Calu3 (cell line): ENCODE measurements around the gene APOBEC3G. TPM values are rescaled to one million over a fixed set of nuclear protein-coding genes. Genes with fewer than 3 reads are reported as not detected.

Source experiments
- BruUV-seq: library from RNA; stranded (reverse); fragments of 400-500 nt; replicated peaks from 2 replicates; lab custom pipeline; 2021; lab: Mats Ljungman, UMichigan
- CTCF ChIA-PET: fragments of 300-600 bp; sonication (Branson Sonifier 250); formaldehyde crosslinking; loops from one replicate; lab custom pipeline; 2022; ENCODE audit warnings: antibody characterized with exemption; lab: Charles Lee
- DNase-seq: peaks from one replicate; pipeline ENCODE4 v3.0.0; 2022
- H3K27ac Mint-ChIP-seq: one replicate; pipeline ENCODE4 v1.8.0; 2022; ENCODE audit warnings: mixed read lengths; ENCODE audit not compliant: unreplicated experiment
- H3K27me3 Mint-ChIP-seq: one replicate; pipeline ENCODE4 v1.8.0; 2022; ENCODE audit warnings: mixed read lengths; ENCODE audit not compliant: unreplicated experiment
- H3K36me3 Mint-ChIP-seq: one replicate; pipeline ENCODE4 v1.8.0; 2022; ENCODE audit warnings: mild to moderate bottlenecking, moderate library complexity, mixed read lengths; ENCODE audit not compliant: insufficient read depth, unreplicated experiment
- H3K4me1 Mint-ChIP-seq: one replicate; pipeline ENCODE4 v1.8.0; 2022; ENCODE audit warnings: mild to moderate bottlenecking, low read depth, mixed read lengths; ENCODE audit not compliant: unreplicated experiment
- H3K4me3 Mint-ChIP-seq: one replicate; pipeline ENCODE4 v1.8.0; 2022; ENCODE audit warnings: mild to moderate bottlenecking, low read depth, moderate library complexity, mixed read lengths; ENCODE audit not compliant: unreplicated experiment
- H3K9me3 Mint-ChIP-seq: one replicate; pipeline ENCODE4 v1.8.0; 2022; ENCODE audit warnings: low read depth, mixed read lengths; ENCODE audit not compliant: unreplicated experiment
- CTCF ChIP-seq: fragments of 200-600 bp; IDR thresholded peaks from one replicate; pipeline ENCODE4 v1.8.0; 2022; ENCODE audit warnings: antibody characterized with exemption; ENCODE audit not compliant: unreplicated experiment
- intact Hi-C: fragments of 100-400 bp; cut with micrococcal nuclease; formaldehyde crosslinking; loops from one replicate; pipeline ENCODE4 v1.10.0; 2022; ENCODE audit not compliant: unreplicated experiment
- total RNA-seq: library from RNA; stranded (reverse); gene quantifications from 2 replicates; pipeline ENCODE4 v1.2.3, GENCODE V29; 2022

Gene APOBEC3G
- total RNA-seq, 1 experiment from 2014 or later: 12.3 TPM

- BruUV-seq: no TSS peak
- Mint-ChIP-seq H3K4me1 (peaks cover 20% of the 10 kb centered on the region), H3K9me3 (no peaks in the 10 kb centered on the region), H3K27me3 (peaks cover 17% of the 10 kb centered on the region), H3K27ac (no peak overlapping the region), H3K4me3 (no peak overlapping the region), H3K36me3 (peaks cover 5% of the 10 kb centered on the region)
- TF ChIP-seq CTCF: no peak
- CTCF ChIA-PET: no interaction called here
- intact Hi-C loops: no loop called here
- DNase-seq: no peak
Observed at GRCh38 chr22:39114112-39114511, 37.0 kb downstream of the APOBEC3G start.

DNA sequence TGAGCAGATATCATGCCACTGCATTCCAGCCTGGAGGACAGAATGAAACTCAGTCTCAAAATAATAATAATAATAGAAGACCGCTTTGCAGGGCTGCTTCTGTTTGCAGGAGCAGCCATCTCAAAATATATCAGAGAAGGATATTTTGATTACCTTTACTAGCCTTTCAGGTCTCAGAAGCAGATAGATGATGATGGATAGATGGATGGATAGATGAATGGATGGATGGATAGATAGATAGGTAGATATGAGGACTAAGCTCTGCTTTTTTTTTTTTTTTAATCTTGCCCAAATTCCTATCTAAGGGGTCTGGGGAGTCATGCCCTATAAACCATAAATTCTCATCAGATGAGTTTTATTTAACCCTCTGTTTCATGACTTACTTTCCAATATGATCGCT lies 38.5 kb downstream of the APOBEC3G start:
- CTCF ChIA-PET: interaction anchor here (0.6 kb wide), 1 partner anchor 243 kb away, joined by 3 read pairs; no protein-coding TSS in a partner anchor
- Mint-ChIP-seq H3K9me3 (no peaks in the 10 kb centered on the region), H3K27me3 (peaks cover 17% of the 10 kb centered on the region), H3K4me3 (no peak overlapping the region), H3K27ac (no peak overlapping the region), H3K4me1 (peaks cover 18% of the 10 kb centered on the region), H3K36me3 (no peaks in the 10 kb centered on the region)
- intact Hi-C loops: loop anchor here (5.0 kb wide), 2 partner anchors 193 to 348 kb away; no protein-coding TSS in a partner anchor
- TF ChIP-seq CTCF: no peak
- no peak for DNase-seq
- no TSS peak for BruUV-seq

DNA sequence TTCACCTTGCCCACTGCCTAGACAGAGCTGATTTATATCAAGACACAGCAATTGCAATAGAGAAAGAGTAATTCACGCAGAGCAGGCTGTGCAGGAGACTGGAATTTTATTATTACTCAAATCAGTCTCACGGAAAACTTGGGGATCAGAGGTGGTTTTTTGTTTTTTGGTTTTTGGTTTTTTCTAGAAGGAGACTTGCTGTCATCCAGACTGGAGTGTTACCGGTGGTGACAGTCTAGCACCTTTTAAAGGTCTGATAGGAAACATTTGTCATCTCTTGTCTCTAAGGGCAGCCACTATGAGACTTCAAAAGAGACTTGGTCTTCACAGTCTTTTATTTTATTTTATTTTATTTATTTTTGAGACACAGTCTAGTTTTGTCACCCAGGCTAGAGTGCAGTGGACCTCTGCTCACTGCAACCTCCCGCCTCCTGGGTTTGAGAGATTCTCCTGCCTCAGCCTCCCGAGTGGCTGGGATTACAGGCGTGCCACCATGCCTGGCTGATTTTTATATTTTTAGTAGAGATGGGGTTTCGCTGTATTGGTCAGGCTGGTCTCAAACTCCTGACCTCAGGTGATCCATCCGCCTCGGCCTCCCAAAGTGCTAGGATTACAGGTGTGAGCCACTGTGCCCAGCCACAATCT lies 39.0 kb downstream of the APOBEC3G start:
- BruUV-seq: no TSS peak
- Mint-ChIP-seq H3K4me3 (no peak overlapping the region), H3K27ac (no peak overlapping the region), H3K36me3 (no peaks in the 10 kb centered on the region), H3K27me3 (peaks cover 17% of the 10 kb centered on the region), H3K9me3 (no peaks in the 10 kb centered on the region), H3K4me1 (peaks cover 13% of the 10 kb centered on the region)
- no peak for TF ChIP-seq CTCF
- CTCF ChIA-PET: no interaction called here
- no peak for DNase-seq
- intact Hi-C loops: loop anchor here (2.0 to 5.0 kb wide), 3 partner anchors 101 to 349 kb away; partner anchors contain the start of gene APOBEC3C

GRCh38 chr22:39117585-39118191 lies 40.6 kb downstream of the APOBEC3G start:
- CTCF ChIA-PET: interaction anchor here (0.6 to 1.2 kb wide), 5 partner anchors 18 to 345 kb away, joined by 3 to 4 read pairs (median 3); no protein-coding TSS in a partner anchor
- peak; percentile 61 for TF ChIP-seq CTCF
- no peaks in the 10 kb centered on the region for H3K9me3 Mint-ChIP-seq
- no peaks in the 10 kb centered on the region for H3K36me3 Mint-ChIP-seq
- H3K27ac Mint-ChIP-seq: no peak overlapping the region
- H3K27me3 Mint-ChIP-seq: peaks cover 17% of the 10 kb centered on the region
- no TSS peak for BruUV-seq
- intact Hi-C loops: loop anchor here (1.0 to 5.0 kb wide), 4 partner anchors 103 to 350 kb away; partner anchors contain the start of gene APOBEC3C
- H3K4me1 Mint-ChIP-seq: peaks cover 21% of the 10 kb centered on the region
- peak; percentile 81 for DNase-seq
- H3K4me3 Mint-ChIP-seq: no peak overlapping the region
